ENCODE measurements around the gene OSBPL3.

The OSBPL3 gene

GRCh38 chr7:24857623-24858022 lies 122.4 kb downstream of the OSBPL3 start:
- DNase-seq: no peak

GRCh38 chr7:24854866-24855265 lies 125.1 kb downstream of the OSBPL3 start:
- DNase-seq: no peak

- peak; percentile 41 for DNase-seq
Measured at GRCh38 chr7:24851786-24852185, 128.2 kb downstream of the OSBPL3 start.

GRCh38 chr7:24848878-24849277 lies 131.1 kb downstream of the OSBPL3 start:
- DNase-seq: no peak

GRCh38 chr7:24847754-24848153 lies 132.2 kb downstream of the OSBPL3 start:
- no peak for DNase-seq

- DNase-seq: no peak
Measured at GRCh38 chr7:24843821-24844434, 136.1 kb downstream of the OSBPL3 start.

GRCh38 chr7:24842449-24843241 lies 137.3 kb downstream of the OSBPL3 start:
- DNase-seq: no peak

- no peak for DNase-seq
Measured at GRCh38 chr7:24842029-24842428, 137.9 kb downstream of the OSBPL3 start.

- DNase-seq: no peak
Measured at GRCh38 chr7:24840563-24840962, 139.4 kb downstream of the OSBPL3 start.

GRCh38 chr7:24836084-24836483 lies 143.9 kb downstream of the OSBPL3 start:
- DNase-seq: no peak

- no peak for DNase-seq
Measured at GRCh38 chr7:24835643-24836042, 144.3 kb downstream of the OSBPL3 start.

- no peak for DNase-seq
Measured at GRCh38 chr7:24834128-24834798, 145.7 kb downstream of the OSBPL3 start.

GRCh38 chr7:24833549-24833948 lies 146.4 kb downstream of the OSBPL3 start:
- DNase-seq: no peak

- DNase-seq: no peak
Measured at GRCh38 chr7:24831240-24831639, 148.7 kb downstream of the OSBPL3 start.

- DNase-seq: no peak
Measured at GRCh38 chr7:24830440-24831050, 149.4 kb downstream of the OSBPL3 start.

- DNase-seq: no peak
Measured at GRCh38 chr7:24829787-24830186, 150.2 kb downstream of the OSBPL3 start.

- no peak for DNase-seq
Measured at GRCh38 chr7:24828891-24829661, 150.9 kb downstream of the OSBPL3 start.

- no peak for DNase-seq
Measured at GRCh38 chr7:24827589-24827988, 152.4 kb downstream of the OSBPL3 start.

- no peak for DNase-seq
Measured at GRCh38 chr7:24827027-24827426, 153.0 kb downstream of the OSBPL3 start.

- no peak for DNase-seq
Measured at GRCh38 chr7:24826662-24827020, 153.3 kb downstream of the OSBPL3 start.

- DNase-seq: no peak
Measured at GRCh38 chr7:24825931-24826661, 153.9 kb downstream of the OSBPL3 start.

GRCh38 chr7:24825381-24825794 lies 154.6 kb downstream of the OSBPL3 start:
- DNase-seq: no peak

Measured in activated CD8-positive, alpha-beta memory T cell treated with anti-CD3 and anti-CD28 coated beads, Interleukin-2, amount 50 U/mL, for 4 hours (primary cell).